Measurements from ENCODE around the gene XRCC3. TPM values are rescaled to one million over a fixed set of nuclear protein-coding genes. Genes with fewer than 3 reads are reported as not detected.
A peak's percentile ranks its signal among the peaks of the same experiment; 100 is the strongest.

The XRCC3 gene
- total and polyA plus RNA-seq, 5 experiments from 2014 or later = 2.1 to 14.1 (median 3.6) TPM

GRCh38 chr14:103744621-103745395, 29.6 kb upstream of the XRCC3 start:
- peak overlapping the region in 2 of 10 donors; percentile 12 to 27 for H3K27ac Mint-ChIP-seq
- H3K36me3 Mint-ChIP-seq = peaks cover 0 to 36% (median 8%) of the 10 kb centered on the region in 3 donors
- H3K9me3 Mint-ChIP-seq = no peaks in the 10 kb centered on the region
- ATAC-seq (no peak), DNase-seq (no peak)
- H3K4me3 Mint-ChIP-seq = no peak overlapping the region
- H3K27me3 Mint-ChIP-seq = no peaks in the 10 kb centered on the region
- H3K4me1 Mint-ChIP-seq = peaks cover 12 to 24% (median 18%) of the 10 kb centered on the region in 4 donors
- POLR2A ChIA-PET = no interaction called here

GRCh38 chr14:103743691-103744090, 28.4 kb upstream of the XRCC3 start:
- DNase-seq = no peak
- H3K4me1 Mint-ChIP-seq = peaks cover 8 to 15% (median 10%) of the 10 kb centered on the region in 4 donors
- H3K27ac Mint-ChIP-seq = no peak overlapping the region
- peaks cover 0 to 36% (median 8%) of the 10 kb centered on the region in 3 donors for H3K36me3 Mint-ChIP-seq
- POLR2A ChIA-PET = no interaction called here
- H3K4me3 Mint-ChIP-seq = no peak overlapping the region
- ATAC-seq = no peak
- H3K9me3 Mint-ChIP-seq = no peaks in the 10 kb centered on the region
- H3K27me3 Mint-ChIP-seq = no peaks in the 10 kb centered on the region

GRCh38 chr14:103742499-103743255, 27.4 kb upstream of the XRCC3 start:
- Mint-ChIP-seq H3K9me3 (no peaks in the 10 kb centered on the region), H3K27me3 (no peaks in the 10 kb centered on the region), H3K27ac (no peak overlapping the region), H3K4me1 (peaks cover 0 to 5% (median under 1%) of the 10 kb centered on the region in 4 donors), H3K4me3 (no peak overlapping the region), H3K36me3 (peaks cover 0 to 45% (median 11%) of the 10 kb centered on the region in 3 donors)
- ATAC-seq (no peak), DNase-seq (no peak)
- POLR2A ChIA-PET = no interaction called here

DNA sequence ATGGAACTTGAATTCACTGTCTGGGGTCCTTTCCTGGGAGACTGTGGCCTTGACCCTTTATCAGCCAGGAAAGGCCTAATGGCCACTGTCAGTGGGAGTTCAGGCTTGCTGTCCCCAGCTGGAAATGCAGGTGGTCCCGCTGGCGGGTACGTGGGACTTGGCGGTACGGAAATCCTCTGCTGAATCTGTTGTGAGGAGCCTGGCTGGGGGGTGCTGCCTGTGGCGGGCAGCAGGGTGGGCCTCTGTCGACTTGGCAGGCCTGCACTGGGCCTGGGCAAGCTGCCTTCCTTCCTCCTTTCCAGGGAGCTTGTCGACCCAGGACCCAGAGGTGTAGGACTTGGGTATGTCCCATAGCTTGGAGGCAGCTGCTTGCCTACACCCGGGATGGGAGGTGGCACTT, 26.6 kb upstream of the XRCC3 start:
- no peak for DNase-seq
- no peak for ATAC-seq
- no peaks in the 10 kb centered on the region for H3K27me3 Mint-ChIP-seq
- peaks cover 0 to 51% (median 11%) of the 10 kb centered on the region in 3 donors for H3K36me3 Mint-ChIP-seq
- H3K9me3 Mint-ChIP-seq = no peaks in the 10 kb centered on the region
- no peaks in the 10 kb centered on the region for H3K4me1 Mint-ChIP-seq
- H3K4me3 Mint-ChIP-seq = no peak overlapping the region
- POLR2A ChIA-PET = no interaction called here
- no peak overlapping the region for H3K27ac Mint-ChIP-seq

DNA sequence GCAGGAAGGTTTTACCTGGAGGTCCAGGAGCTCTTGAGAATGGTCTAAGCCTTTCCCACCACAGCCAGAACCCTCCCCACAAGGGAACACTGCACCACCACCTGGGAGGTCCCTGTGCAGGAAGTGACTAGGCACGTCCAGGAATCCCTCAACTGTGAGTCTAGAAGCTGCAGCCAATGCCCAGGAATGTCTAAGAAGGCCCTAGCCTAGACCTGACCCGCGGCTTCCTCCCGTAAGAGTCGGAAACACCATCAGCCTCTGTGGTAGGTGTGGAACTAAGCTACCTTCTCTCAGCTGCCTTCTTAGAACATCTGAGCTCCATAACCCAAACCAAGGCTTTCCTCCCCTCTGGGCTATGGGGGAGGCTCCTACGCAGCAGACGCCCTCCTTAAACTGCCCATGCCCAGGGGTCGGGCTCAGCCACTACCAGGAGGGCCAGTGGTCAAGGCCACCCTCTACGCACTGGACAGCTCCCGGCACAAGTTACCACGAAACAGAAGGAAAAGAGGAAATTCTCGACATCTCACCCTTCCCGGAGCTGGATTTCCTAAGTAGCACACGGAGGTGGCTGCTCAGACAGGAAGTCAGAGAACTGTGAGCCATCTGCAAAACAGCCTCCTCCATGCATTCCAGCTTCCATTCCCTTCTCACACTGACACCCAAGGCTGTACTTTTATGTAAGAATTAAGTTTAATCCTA, 25.9 kb upstream of the XRCC3 start:
- H3K36me3 Mint-ChIP-seq = peaks cover 0 to 51% (median 11%) of the 10 kb centered on the region in 3 donors
- no peak overlapping the region for H3K4me3 Mint-ChIP-seq
- DNase-seq (no peak), ATAC-seq (no peak)
- no peak overlapping the region for H3K27ac Mint-ChIP-seq
- no peaks in the 10 kb centered on the region for H3K27me3 Mint-ChIP-seq
- POLR2A ChIA-PET = no interaction called here
- H3K9me3 Mint-ChIP-seq = no peaks in the 10 kb centered on the region
- H3K4me1 Mint-ChIP-seq = no peaks in the 10 kb centered on the region

DNA sequence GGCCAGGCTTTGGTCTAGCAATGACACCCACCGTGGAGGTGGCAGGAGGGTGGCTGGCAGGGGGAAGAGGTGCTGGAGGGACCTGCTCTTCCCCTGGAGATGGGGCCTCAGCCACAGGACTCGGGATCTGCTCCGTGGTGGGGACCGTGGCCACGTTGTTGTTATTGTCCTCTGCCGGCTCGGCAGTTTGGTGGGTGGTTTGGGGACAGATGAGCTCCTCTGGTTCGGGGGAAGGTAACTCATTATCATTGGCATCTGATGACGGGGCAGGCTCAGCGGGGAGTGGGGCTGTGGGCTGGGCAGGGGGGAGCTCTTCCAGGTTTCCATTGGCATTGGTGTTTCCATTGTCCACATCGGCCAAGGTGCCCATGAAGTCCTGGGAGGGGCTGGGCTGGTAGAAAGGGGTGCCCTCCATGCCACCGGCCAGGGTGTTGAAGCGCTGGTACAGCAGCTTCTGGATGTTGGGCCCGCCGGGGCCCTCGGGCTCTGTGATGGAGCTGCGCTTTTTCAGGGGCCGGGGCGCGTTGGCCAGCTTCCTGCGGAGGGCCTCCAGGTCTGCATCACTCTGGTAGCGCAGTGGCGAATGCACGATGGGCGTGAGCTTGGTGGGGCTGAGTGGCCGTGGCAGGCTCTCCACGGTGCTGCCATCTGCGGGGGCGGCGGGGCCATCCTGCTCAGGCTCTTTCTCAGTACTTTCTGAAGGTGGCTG, 24.7 kb upstream of the XRCC3 start:
- Mint-ChIP-seq H3K36me3 (peaks cover 0 to 51% (median 11%) of the 10 kb centered on the region in 3 donors), H3K27ac (peak overlapping the region in 1 of 10 donors; percentile 40), H3K4me3 (no peak overlapping the region), H3K27me3 (no peaks in the 10 kb centered on the region), H3K4me1 (no peaks in the 10 kb centered on the region), H3K9me3 (no peaks in the 10 kb centered on the region)
- no peak for DNase-seq
- POLR2A ChIA-PET = no interaction called here
- ATAC-seq = no peak

DNA sequence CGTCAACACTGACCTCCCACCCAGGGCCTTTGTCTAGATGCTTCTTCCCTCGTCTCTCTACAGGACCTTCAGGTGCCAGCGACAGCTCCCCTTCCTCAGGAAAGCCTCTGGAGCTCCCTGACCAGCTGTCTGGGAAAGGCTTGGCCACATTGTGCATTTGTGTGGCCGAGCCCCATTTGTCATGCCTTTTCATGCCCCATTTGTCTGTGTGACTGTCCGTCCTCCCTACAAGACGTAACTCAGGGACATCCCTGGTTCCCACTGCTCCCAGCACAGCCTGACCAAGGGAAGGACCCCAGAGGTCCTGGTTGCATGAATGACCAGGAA, 24.2 kb upstream of the XRCC3 start:
- peak overlapping the region in 1 of 10 donors; percentile 40 for H3K27ac Mint-ChIP-seq

DNA sequence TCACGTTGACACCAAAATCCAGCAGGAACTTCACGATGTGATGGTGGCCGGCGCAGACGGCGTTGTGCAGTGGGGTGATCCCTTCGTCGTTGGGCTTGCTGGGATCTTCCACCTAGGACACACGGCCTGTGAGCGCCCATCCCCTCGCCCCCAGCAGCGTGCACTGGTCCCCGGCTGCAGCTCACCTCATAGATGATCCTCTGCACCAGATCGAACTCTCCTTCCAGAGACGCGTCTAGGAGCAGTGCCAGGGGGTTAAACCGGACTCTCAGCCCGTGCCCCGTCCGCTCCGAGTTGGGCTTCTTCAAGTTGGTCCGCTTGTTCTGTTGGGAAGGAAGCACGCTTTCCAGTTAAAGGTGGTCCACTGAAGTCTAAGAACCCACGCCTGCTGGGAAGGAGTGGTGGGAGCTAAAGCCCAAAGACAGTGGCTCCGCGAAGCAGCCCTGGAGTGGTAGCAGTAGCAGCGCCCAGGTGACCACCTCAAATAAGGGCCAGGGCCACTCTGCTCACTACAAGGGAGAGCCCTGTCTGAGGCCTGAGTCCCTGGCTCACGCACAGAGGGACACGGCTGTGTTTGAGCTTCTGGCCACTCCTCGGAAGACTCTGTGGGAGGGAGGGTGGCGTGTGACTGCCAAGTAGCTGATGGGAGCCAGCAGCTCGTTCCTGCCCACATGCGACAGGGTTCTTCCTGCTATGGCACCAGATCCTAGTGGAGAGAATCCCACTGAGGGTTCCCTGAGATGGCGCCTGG, 23.6 kb upstream of the XRCC3 start:
- no peaks in the 10 kb centered on the region for H3K9me3 Mint-ChIP-seq
- no peaks in the 10 kb centered on the region for H3K27me3 Mint-ChIP-seq
- ATAC-seq = no peak
- DNase-seq = no peak
- H3K36me3 Mint-ChIP-seq = peaks cover 0 to 54% (median 9%) of the 10 kb centered on the region in 3 donors
- no peaks in the 10 kb centered on the region for H3K4me1 Mint-ChIP-seq
- POLR2A ChIA-PET = no interaction called here
- no peak overlapping the region for H3K4me3 Mint-ChIP-seq
- H3K27ac Mint-ChIP-seq = no peak overlapping the region

More for the DNA sequence above, 24.2 kb upstream of the XRCC3 start:
- DNase-seq (no peak), ATAC-seq (no peak)
- no peaks in the 10 kb centered on the region for H3K27me3 Mint-ChIP-seq
- POLR2A ChIA-PET = no interaction called here
- H3K4me1 Mint-ChIP-seq = no peaks in the 10 kb centered on the region
- no peak overlapping the region for H3K4me3 Mint-ChIP-seq
- H3K36me3 Mint-ChIP-seq = peaks cover 0 to 54% (median 9%) of the 10 kb centered on the region in 3 donors
- H3K9me3 Mint-ChIP-seq = no peaks in the 10 kb centered on the region

DNA sequence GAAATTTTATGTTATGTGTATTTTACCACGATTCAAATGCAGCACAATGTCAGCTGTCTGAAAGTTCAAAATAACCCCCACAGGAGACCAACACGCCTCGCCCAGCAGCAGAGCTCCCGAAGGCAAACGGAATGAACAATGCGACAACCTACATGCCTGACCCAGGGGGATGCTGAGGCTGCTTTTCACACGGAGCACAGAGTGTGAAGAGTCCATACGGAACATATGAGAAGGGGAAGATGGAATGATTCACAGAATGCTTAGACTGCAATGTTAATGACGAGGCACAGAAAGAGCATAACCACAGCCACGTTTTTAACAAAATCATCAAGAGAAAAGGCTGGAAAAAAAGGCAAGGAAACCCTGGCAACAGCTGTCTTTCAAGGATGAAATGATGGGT, 22.9 kb upstream of the XRCC3 start:
- H3K27ac Mint-ChIP-seq = no peak overlapping the region
- H3K36me3 Mint-ChIP-seq = peaks cover 0 to 60% (median 9%) of the 10 kb centered on the region in 3 donors
- no peaks in the 10 kb centered on the region for H3K27me3 Mint-ChIP-seq
- DNase-seq (no peak), ATAC-seq (no peak)
- no peaks in the 10 kb centered on the region for H3K9me3 Mint-ChIP-seq
- no peaks in the 10 kb centered on the region for H3K4me1 Mint-ChIP-seq
- H3K4me3 Mint-ChIP-seq = no peak overlapping the region
- POLR2A ChIA-PET = interaction anchor here (0.6 kb wide), 1 partner anchor 521 kb away, joined by 4 read pairs; no protein-coding TSS in a partner anchor

GRCh38 chr14:103737432-103738045, 22.3 kb upstream of the XRCC3 start:
- POLR2A ChIA-PET = interaction anchor here (0.6 kb wide), 1 partner anchor 520 kb away, joined by 4 read pairs; no protein-coding TSS in a partner anchor
- no peaks in the 10 kb centered on the region for H3K27me3 Mint-ChIP-seq
- ATAC-seq (no peak), DNase-seq (no peak)
- no peak overlapping the region for H3K4me3 Mint-ChIP-seq
- no peaks in the 10 kb centered on the region for H3K9me3 Mint-ChIP-seq
- H3K27ac Mint-ChIP-seq = no peak overlapping the region
- H3K36me3 Mint-ChIP-seq = peaks cover 0 to 60% (median 7%) of the 10 kb centered on the region in 3 donors
- no peaks in the 10 kb centered on the region for H3K4me1 Mint-ChIP-seq

DNA sequence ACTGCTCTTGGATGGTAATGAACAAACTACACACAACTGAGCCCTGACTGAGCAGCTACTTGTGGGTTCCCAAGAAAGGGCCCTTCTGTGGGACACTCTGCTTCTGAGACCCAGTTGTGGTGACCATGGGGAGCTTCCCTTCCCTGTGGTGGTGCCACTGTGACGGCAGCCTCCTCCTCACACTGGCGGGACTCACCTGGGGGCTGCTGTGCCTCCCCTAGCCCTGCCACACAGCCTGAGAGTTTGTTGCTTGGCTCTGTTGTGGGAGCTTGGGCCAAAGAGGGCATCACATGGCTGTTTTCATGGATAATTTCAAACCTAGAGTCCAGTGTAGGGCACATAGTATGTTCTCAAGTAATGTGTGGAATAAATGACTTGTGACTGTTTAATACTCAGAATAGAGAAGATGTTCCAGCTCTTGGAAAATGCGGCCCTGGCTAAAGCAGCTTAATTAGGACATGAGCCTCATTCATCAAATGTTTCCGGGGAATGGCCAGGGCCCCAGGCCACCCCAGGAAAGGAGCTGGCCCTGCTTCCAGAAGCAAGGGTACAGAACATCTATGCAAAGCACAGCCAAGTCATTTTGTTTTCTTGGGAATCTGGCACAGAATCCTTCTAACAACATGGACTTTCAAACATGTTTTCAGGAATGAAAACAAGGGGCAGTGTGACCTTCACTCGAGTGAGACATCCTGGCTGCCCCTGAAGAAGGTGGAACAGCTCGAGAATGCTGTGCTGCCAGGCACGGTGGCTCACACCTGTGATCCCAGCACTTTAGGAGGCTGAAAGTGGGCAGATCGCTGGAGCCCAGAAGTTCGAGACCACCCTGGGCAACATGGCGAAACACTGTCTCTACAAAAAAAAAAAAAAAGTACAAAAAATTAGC, 21.5 kb upstream of the XRCC3 start:
- ATAC-seq (no peak), DNase-seq (no peak)
- Mint-ChIP-seq H3K27ac (peak overlapping the region in 1 of 10 donors; percentile 15), H3K4me3 (no peak overlapping the region), H3K9me3 (no peaks in the 10 kb centered on the region), H3K4me1 (no peaks in the 10 kb centered on the region), H3K36me3 (peaks cover 0 to 53% (median 3%) of the 10 kb centered on the region in 3 donors), H3K27me3 (no peaks in the 10 kb centered on the region)
- POLR2A ChIA-PET = no interaction called here

Measured in naive thymus-derived CD8-positive, alpha-beta T cell (primary cell).